SU-DHL-6 (cell line): ENCODE results near the gene DRAXIN.

Experiments used
- CTCF ChIP-seq: fragments of 200-600 bp; sonication (generic); IDR thresholded peaks from one replicate; pipeline ENCODE4 v1.5.1; 2017; ENCODE audit warnings: antibody characterized with exemption, mild to moderate bottlenecking, low read length, moderate library complexity; ENCODE audit not compliant: insufficient read depth, poor library complexity, severe bottlenecking
- EZH2phosphoT487 ChIP-seq: fragments of 200-600 bp; sonication (generic), shearing (Covaris generic); conservative IDR thresholded peaks from 2 replicates; pipeline ENCODE4 v1.6.1; 2018; ENCODE audit warnings: mild to moderate bottlenecking, antibody characterized with exemption, low read length, moderate library complexity, mixed read lengths

- TF ChIP-seq CTCF (no peak), EZH2phosphoT487 (no peak)
These were observed 1.6 kb downstream of the DRAXIN start for GRCh38 chr1:11693024-11693590.
